ENCODE results near the gene GALNT14. TPM values are rescaled to one million over a fixed set of nuclear protein-coding genes. Genes with fewer than 3 reads are reported as not detected.
A peak's percentile ranks its signal among the peaks of the same experiment; 100 is the strongest.

The GALNT14 gene
- total and polyA plus RNA-seq, 4 experiments from 2014 or later: 0.32 TPM; not detected in 3

- Histone ChIP-seq H3K36me3 (ENCODE audit: insufficient read depth, low read length) (no peaks in the 10 kb centered on the region), H3K27ac (ENCODE audit: low read depth, low read length) (no peak overlapping the region), H3K9me3 (ENCODE audit: control insufficient read depth in 1 of 2, low read length in 2 of 2) (no peaks in the 10 kb centered on the region), H3K27me3 (ENCODE audit: insufficient read depth, low read length) (no peaks in the 10 kb centered on the region), H3K4me3 (ENCODE audit: low read length in 2 of 2) (no peak overlapping the region), H3K4me1 (ENCODE audit: insufficient read depth, low read length) (no peaks in the 10 kb centered on the region)
- intact Hi-C loops (cut with micrococcal nuclease): no loop called here
- ChIA-PET CTCF (ENCODE audit: partially characterized antibody) (no interaction called here), POLR2A (ENCODE audit: partially characterized antibody) (no interaction called here)
- Mint-ChIP-seq H3K4me3 (no peak overlapping the region), H3K36me3 (no peaks in the 10 kb centered on the region), H3K27ac (no peak overlapping the region), H3K27me3 (peaks cover 0 to 2% of the 10 kb centered on the region in 2 donors), H3K4me1 (no peaks in the 10 kb centered on the region), H3K9me3 (no peaks in the 10 kb centered on the region)
- DNase-seq: no peak
These were observed 181.2 kb downstream of the GALNT14 start for GRCh38 chr2:30956995-30957394.

GRCh38 chr2:30955516-30956132, 182.6 kb downstream of the GALNT14 start:
- H3K36me3 Mint-ChIP-seq: no peaks in the 10 kb centered on the region

GRCh38 chr2:30950339-30950738, 187.9 kb downstream of the GALNT14 start:
- H3K27me3 Mint-ChIP-seq: peaks cover 0 to 1% of the 10 kb centered on the region in 2 donors
- H3K36me3 ChIP-seq (ENCODE audit: insufficient read depth, low read length): no peaks in the 10 kb centered on the region
- H3K27ac ChIP-seq (ENCODE audit: low read depth, low read length): no peak overlapping the region
- DNase-seq: no peak
- H3K36me3 Mint-ChIP-seq: no peaks in the 10 kb centered on the region
- H3K27me3 ChIP-seq (ENCODE audit: insufficient read depth, low read length): no peaks in the 10 kb centered on the region
- ChIA-PET CTCF (ENCODE audit: partially characterized antibody) (no interaction called here), POLR2A (ENCODE audit: partially characterized antibody) (no interaction called here)
- H3K4me1 ChIP-seq (ENCODE audit: insufficient read depth, low read length): no peaks in the 10 kb centered on the region
- no peaks in the 10 kb centered on the region for H3K9me3 ChIP-seq (ENCODE audit: control insufficient read depth in 1 of 2, low read length in 2 of 2)
- peak overlapping the region in 1 of 7 donors; percentile 38 for H3K27ac Mint-ChIP-seq
- H3K4me3 ChIP-seq (ENCODE audit: low read length in 2 of 2): no peak overlapping the region
- peaks cover 0 to 3% (median 0%) of the 10 kb centered on the region in 8 donors for H3K9me3 Mint-ChIP-seq
- no peaks in the 10 kb centered on the region for H3K4me1 Mint-ChIP-seq
- no peak overlapping the region for H3K4me3 Mint-ChIP-seq
- intact Hi-C loops (cut with micrococcal nuclease): no loop called here

More at GRCh38 chr2:30955516-30956132, 182.6 kb downstream of the GALNT14 start:
- Histone ChIP-seq H3K27ac (ENCODE audit: low read depth, low read length) (no peak overlapping the region), H3K4me1 (ENCODE audit: insufficient read depth, low read length) (no peaks in the 10 kb centered on the region), H3K36me3 (ENCODE audit: insufficient read depth, low read length) (no peaks in the 10 kb centered on the region), H3K27me3 (ENCODE audit: insufficient read depth, low read length) (no peaks in the 10 kb centered on the region), H3K4me3 (ENCODE audit: low read length in 2 of 2) (no peak overlapping the region), H3K9me3 (ENCODE audit: control insufficient read depth in 1 of 2, low read length in 2 of 2) (no peaks in the 10 kb centered on the region)
- DNase-seq: no peak
- no peak overlapping the region for H3K27ac Mint-ChIP-seq
- POLR2A ChIA-PET (ENCODE audit: partially characterized antibody): no interaction called here
- CTCF ChIA-PET (ENCODE audit: partially characterized antibody): no interaction called here
- no peaks in the 10 kb centered on the region for H3K4me1 Mint-ChIP-seq
- no peaks in the 10 kb centered on the region for H3K27me3 Mint-ChIP-seq
- H3K9me3 Mint-ChIP-seq: no peaks in the 10 kb centered on the region
- H3K4me3 Mint-ChIP-seq: no peak overlapping the region
- intact Hi-C loops (cut with micrococcal nuclease): no loop called here

GRCh38 chr2:30949435-30949834, 188.8 kb downstream of the GALNT14 start:
- Histone ChIP-seq H3K36me3 (ENCODE audit: insufficient read depth, low read length) (no peaks in the 10 kb centered on the region), H3K9me3 (ENCODE audit: control insufficient read depth in 1 of 2, low read length in 2 of 2) (no peaks in the 10 kb centered on the region), H3K27me3 (ENCODE audit: insufficient read depth, low read length) (no peaks in the 10 kb centered on the region), H3K4me3 (ENCODE audit: low read length in 2 of 2) (no peak overlapping the region), H3K4me1 (ENCODE audit: insufficient read depth, low read length) (no peaks in the 10 kb centered on the region), H3K27ac (ENCODE audit: low read depth, low read length) (no peak overlapping the region)
- no peak for DNase-seq
- H3K4me3 Mint-ChIP-seq: no peak overlapping the region
- H3K4me1 Mint-ChIP-seq: no peaks in the 10 kb centered on the region
- no peaks in the 10 kb centered on the region for H3K36me3 Mint-ChIP-seq
- ChIA-PET POLR2A (ENCODE audit: partially characterized antibody) (no interaction called here), CTCF (ENCODE audit: partially characterized antibody) (no interaction called here)
- intact Hi-C loops (cut with micrococcal nuclease): no loop called here
- H3K9me3 Mint-ChIP-seq: peaks cover 0 to 3% (median 0%) of the 10 kb centered on the region in 8 donors
- H3K27ac Mint-ChIP-seq: no peak overlapping the region
- peaks cover 0 to 1% of the 10 kb centered on the region in 2 donors for H3K27me3 Mint-ChIP-seq

- ChIA-PET POLR2A (ENCODE audit: partially characterized antibody) (no interaction called here), CTCF (ENCODE audit: partially characterized antibody) (no interaction called here)
- H3K27me3 Mint-ChIP-seq: peaks cover 0 to 1% of the 10 kb centered on the region in 2 donors
- DNase-seq: no peak
- Histone ChIP-seq H3K27me3 (ENCODE audit: insufficient read depth, low read length) (no peaks in the 10 kb centered on the region), H3K27ac (ENCODE audit: low read depth, low read length) (no peak overlapping the region), H3K4me1 (ENCODE audit: insufficient read depth, low read length) (no peaks in the 10 kb centered on the region), H3K9me3 (ENCODE audit: control insufficient read depth in 1 of 2, low read length in 2 of 2) (no peaks in the 10 kb centered on the region), H3K36me3 (ENCODE audit: insufficient read depth, low read length) (no peaks in the 10 kb centered on the region), H3K4me3 (ENCODE audit: low read length in 2 of 2) (no peak overlapping the region)
- H3K9me3 Mint-ChIP-seq: peaks cover 0 to 3% (median 0%) of the 10 kb centered on the region in 8 donors
- intact Hi-C loops (cut with micrococcal nuclease): no loop called here
- H3K27ac Mint-ChIP-seq: no peak overlapping the region
- H3K4me3 Mint-ChIP-seq: no peak overlapping the region
- H3K36me3 Mint-ChIP-seq: no peaks in the 10 kb centered on the region
- no peaks in the 10 kb centered on the region for H3K4me1 Mint-ChIP-seq
These were observed 189.4 kb downstream of the GALNT14 start for GRCh38 chr2:30948857-30949256.

GRCh38 chr2:30948130-30948529, 190.1 kb downstream of the GALNT14 start:
- H3K36me3 Mint-ChIP-seq: no peaks in the 10 kb centered on the region
- H3K27me3 ChIP-seq (ENCODE audit: insufficient read depth, low read length): no peaks in the 10 kb centered on the region

GRCh38 chr2:30947686-30948085, 190.6 kb downstream of the GALNT14 start:
- no peaks in the 10 kb centered on the region for H3K4me1 ChIP-seq (ENCODE audit: insufficient read depth, low read length)

More at GRCh38 chr2:30948130-30948529, 190.1 kb downstream of the GALNT14 start:
- H3K4me1 ChIP-seq (ENCODE audit: insufficient read depth, low read length): no peaks in the 10 kb centered on the region
- no peak overlapping the region for H3K4me3 Mint-ChIP-seq
- intact Hi-C loops (cut with micrococcal nuclease): no loop called here
- H3K9me3 ChIP-seq (ENCODE audit: control insufficient read depth in 1 of 2, low read length in 2 of 2): no peaks in the 10 kb centered on the region
- H3K4me1 Mint-ChIP-seq: no peaks in the 10 kb centered on the region
- DNase-seq: no peak
- ChIA-PET CTCF (ENCODE audit: partially characterized antibody) (no interaction called here), POLR2A (ENCODE audit: partially characterized antibody) (no interaction called here)
- no peak overlapping the region for H3K27ac ChIP-seq (ENCODE audit: low read depth, low read length)
- no peak overlapping the region for H3K4me3 ChIP-seq (ENCODE audit: low read length in 2 of 2)
- H3K36me3 ChIP-seq (ENCODE audit: insufficient read depth, low read length): no peaks in the 10 kb centered on the region
- H3K9me3 Mint-ChIP-seq: peaks cover 0 to 4% (median 0%) of the 10 kb centered on the region in 8 donors
- peaks cover 1 to 2% of the 10 kb centered on the region in 2 donors for H3K27me3 Mint-ChIP-seq
- H3K27ac Mint-ChIP-seq: no peak overlapping the region

More at GRCh38 chr2:30947686-30948085, 190.6 kb downstream of the GALNT14 start:
- Histone ChIP-seq H3K9me3 (ENCODE audit: control insufficient read depth in 1 of 2, low read length in 2 of 2) (no peaks in the 10 kb centered on the region), H3K27ac (ENCODE audit: low read depth, low read length) (no peak overlapping the region), H3K36me3 (ENCODE audit: insufficient read depth, low read length) (no peaks in the 10 kb centered on the region), H3K27me3 (ENCODE audit: insufficient read depth, low read length) (no peaks in the 10 kb centered on the region), H3K4me3 (ENCODE audit: low read length in 2 of 2) (no peak overlapping the region)
- no peak overlapping the region for H3K4me3 Mint-ChIP-seq
- POLR2A ChIA-PET (ENCODE audit: partially characterized antibody): no interaction called here
- H3K4me1 Mint-ChIP-seq: no peaks in the 10 kb centered on the region
- CTCF ChIA-PET (ENCODE audit: partially characterized antibody): no interaction called here
- intact Hi-C loops (cut with micrococcal nuclease): no loop called here
- H3K9me3 Mint-ChIP-seq: peaks cover 0 to 4% (median 0%) of the 10 kb centered on the region in 8 donors
- H3K27me3 Mint-ChIP-seq: peaks cover 1 to 2% of the 10 kb centered on the region in 2 donors
- no peak for DNase-seq
- H3K27ac Mint-ChIP-seq: no peak overlapping the region
- no peaks in the 10 kb centered on the region for H3K36me3 Mint-ChIP-seq
